Kidney epithelial cell (primary cell): ENCODE results near the gene BCAR1. TPM values are rescaled to one million over a fixed set of nuclear protein-coding genes. Genes with fewer than 3 reads are reported as not detected.

ENCODE experiments used
- DNase-seq: peaks from one replicate; pipeline ENCODE4 v3.0.0-alpha.2; 2010; ENCODE audit warnings: low read depth
- H3K27me3 ChIP-seq: 2 replicates; pipeline ENCODE4 v1.6.0; 2011; ENCODE audit warnings: low read length; ENCODE audit not compliant: control insufficient read depth, insufficient read depth
- H3K36me3 ChIP-seq: 2 replicates; pipeline ENCODE4 v1.5.1; 2011; ENCODE audit warnings: low read length; ENCODE audit not compliant: control insufficient read depth, insufficient read depth
- H3K4me3 ChIP-seq: 2 replicates; pipeline ENCODE4 v1.5.1; 2011; ENCODE audit warnings: low read depth, mild to moderate bottlenecking, control low read depth, low read length
- total RNA-seq: library from RNA; depleted of rRNA; stranded (reverse); fragments of >200 nt; gene quantifications from 2 replicates; pipeline ENCODE4 v1.2.3, GENCODE V29; 2015
- TF ChIP-seq, protein P1 (sequence below): IDR thresholded peaks from 2 replicates; pipeline ENCODE4 v1.5.1; 2011; ENCODE audit warnings: mild to moderate bottlenecking, moderate library complexity, low read length, control low read depth, inconsistent platforms; ENCODE audit not compliant: insufficient read depth, poor library complexity, severe bottlenecking

Gene BCAR1
- total RNA-seq, 1 donor from 2014 or later = 93.8 TPM

DNA sequence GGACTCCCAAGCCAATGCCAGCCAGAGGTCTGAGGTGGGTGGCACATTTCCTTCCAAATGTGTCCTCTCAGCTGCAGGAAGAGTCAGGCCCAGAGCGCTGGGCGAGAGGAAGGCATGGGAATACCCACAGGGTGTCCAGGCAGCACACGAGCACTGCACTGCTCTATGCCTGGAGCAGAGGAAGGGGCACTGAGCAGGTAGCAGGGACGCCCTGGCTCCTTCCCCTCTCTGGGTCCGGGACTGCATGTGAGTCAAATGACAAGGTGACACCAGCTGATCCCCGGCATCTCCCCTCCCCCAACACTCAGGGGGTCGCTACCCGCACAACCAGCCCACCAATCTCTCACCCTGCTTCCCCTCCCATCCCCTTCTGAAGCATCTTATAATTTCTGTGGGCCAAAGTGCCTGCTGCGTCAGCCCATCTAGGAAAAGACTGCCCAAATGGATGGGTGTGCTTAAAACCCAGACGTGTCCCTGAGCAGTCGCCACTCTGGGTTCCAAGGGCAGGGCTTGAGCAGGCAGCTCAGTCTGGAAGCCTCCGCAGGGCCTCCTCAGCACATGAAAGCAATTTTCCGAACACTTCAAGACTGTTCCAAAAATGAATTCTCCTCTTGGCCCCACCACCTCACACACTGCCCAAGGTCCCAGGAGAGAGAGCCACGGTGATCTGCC, 12.0 kb upstream of the BCAR1 start:
- TF ChIP-seq, protein P1, sequence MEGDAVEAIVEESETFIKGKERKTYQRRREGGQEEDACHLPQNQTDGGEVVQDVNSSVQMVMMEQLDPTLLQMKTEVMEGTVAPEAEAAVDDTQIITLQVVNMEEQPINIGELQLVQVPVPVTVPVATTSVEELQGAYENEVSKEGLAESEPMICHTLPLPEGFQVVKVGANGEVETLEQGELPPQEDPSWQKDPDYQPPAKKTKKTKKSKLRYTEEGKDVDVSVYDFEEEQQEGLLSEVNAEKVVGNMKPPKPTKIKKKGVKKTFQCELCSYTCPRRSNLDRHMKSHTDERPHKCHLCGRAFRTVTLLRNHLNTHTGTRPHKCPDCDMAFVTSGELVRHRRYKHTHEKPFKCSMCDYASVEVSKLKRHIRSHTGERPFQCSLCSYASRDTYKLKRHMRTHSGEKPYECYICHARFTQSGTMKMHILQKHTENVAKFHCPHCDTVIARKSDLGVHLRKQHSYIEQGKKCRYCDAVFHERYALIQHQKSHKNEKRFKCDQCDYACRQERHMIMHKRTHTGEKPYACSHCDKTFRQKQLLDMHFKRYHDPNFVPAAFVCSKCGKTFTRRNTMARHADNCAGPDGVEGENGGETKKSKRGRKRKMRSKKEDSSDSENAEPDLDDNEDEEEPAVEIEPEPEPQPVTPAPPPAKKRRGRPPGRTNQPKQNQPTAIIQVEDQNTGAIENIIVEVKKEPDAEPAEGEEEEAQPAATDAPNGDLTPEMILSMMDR = no peak
- DNase-seq = no peak
- Histone ChIP-seq H3K36me3 (peaks cover 3% of the 10 kb centered on the region), H3K4me3 (no peak overlapping the region), H3K27me3 (no peaks in the 10 kb centered on the region)

DNA sequence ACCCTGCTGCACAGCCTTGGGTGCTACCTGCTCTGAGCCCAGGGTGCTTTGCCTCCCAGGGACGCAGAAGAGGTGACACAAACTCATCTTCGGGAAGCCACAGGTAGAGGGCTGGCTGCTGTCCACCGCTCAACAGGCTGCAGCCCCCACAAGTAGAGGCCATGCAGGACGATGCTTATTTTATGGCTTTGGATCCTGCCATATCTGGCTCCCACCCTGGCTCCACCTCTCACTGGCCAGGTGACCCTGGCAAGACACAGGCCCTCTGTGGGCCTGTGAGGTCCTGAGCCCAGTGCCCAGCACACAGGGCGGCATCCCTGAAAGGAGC, 11.3 kb upstream of the BCAR1 start:
- DNase-seq = no peak
- Histone ChIP-seq H3K36me3 (peaks cover 3% of the 10 kb centered on the region), H3K27me3 (no peaks in the 10 kb centered on the region), H3K4me3 (no peak overlapping the region)
- TF ChIP-seq, protein P1 = no peak

DNA sequence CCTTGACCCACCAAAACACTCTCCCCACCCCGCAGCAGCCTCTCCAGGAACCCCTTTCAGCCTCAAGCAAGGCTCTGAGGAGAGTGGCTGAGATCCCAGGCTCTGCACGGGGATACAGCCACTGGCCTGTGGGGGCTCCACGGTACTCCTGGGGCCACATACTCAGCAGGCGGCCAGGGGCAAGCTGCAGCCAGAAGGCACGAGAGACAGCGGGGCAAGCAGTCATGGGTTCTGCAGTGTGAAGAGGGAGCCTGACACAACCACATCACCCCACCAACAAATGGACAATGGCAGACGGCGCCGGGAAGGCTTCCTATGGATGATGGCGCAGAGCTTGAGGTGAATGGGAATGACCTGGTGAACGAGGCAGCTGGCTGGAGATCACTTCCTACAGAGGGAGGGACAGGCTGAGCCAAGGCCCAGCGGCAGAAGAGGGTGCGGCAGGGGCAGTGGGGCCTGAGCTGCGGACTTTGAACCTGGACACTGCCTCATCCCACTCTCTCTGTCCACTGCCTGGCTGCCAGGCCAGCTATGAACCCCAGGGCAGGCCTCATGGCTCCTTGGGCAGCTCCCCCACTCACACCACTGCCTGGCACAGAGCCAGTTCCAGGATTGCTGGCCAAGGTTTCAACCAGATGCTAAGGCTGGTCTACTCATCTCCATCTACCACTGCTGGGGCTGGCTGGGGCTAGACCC, 10.8 kb upstream of the BCAR1 start:
- H3K36me3 ChIP-seq = peaks cover 3% of the 10 kb centered on the region
- H3K27me3 ChIP-seq = no peaks in the 10 kb centered on the region
- TF ChIP-seq, protein P1 = no peak
- DNase-seq = no peak
- H3K4me3 ChIP-seq = no peak overlapping the region

DNA sequence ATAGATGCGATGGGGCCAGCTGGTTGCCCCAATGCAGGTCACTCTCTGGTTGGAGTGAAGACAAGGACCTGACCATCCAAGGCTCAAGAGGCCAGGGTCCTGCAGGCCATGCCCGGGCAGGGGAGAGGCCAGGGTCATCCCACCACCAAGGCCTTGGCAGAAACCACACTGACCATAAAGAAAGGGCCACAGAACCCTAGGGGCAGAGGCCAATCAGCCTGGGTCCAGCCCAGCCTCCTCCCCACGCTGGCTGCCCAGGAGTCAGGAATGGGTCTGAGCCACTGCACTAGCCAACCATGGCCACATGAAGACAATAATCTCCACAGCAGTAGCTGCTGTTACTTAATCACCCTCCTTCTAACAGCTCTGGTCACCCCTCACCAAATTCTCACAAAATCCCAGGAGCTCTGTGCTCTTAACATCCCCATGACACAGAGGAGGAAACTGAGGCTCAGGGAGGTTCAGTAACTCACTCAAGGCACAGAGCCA, 10.2 kb upstream of the BCAR1 start:
- H3K36me3 ChIP-seq = peaks cover 3% of the 10 kb centered on the region
- H3K4me3 ChIP-seq = no peak overlapping the region
- TF ChIP-seq, protein P1 = no peak
- H3K27me3 ChIP-seq = no peaks in the 10 kb centered on the region
- DNase-seq = no peak

DNA sequence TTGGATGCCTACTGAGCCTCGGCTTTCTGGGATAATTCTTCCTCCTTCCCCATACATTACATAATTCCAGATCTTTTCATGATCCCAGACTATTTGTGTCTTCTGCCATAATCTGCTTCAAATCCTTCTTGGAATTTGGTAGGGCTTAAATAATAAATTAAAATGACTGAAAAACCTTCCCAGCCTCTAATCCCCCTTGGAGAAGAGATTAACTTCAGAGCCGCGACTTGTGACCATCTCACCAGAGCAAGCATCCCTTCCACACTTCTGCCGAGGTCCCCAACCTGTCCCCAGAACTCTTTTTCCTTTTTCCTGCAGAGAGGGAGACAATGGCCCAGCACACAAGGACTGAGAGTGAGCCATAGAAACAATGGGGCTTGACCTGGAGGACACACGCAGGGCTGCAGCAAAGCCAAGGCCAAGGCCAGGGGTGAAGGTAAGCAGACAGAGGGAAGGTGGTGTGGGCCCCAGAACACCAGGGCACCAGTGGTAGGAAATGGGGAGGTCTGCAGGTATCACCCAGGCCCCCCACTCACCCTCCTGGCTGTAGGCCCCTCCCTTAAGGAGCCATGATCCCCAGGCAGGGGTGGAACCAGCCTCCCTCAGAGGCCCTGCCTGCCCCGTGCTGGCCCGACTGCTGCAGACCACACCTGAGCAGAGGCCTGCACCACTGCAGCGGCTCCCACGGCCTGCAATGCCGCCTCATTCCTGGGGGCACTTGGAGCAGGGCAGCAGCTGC, 9.6 kb upstream of the BCAR1 start:
- TF ChIP-seq, protein P1 = no peak
- no peak for DNase-seq
- H3K36me3 ChIP-seq = peaks cover 3% of the 10 kb centered on the region
- H3K27me3 ChIP-seq = no peaks in the 10 kb centered on the region
- no peak overlapping the region for H3K4me3 ChIP-seq
